ENCODE measurements around the gene DYNLT4. TPM values are rescaled to one million over a fixed set of nuclear protein-coding genes. Genes with fewer than 3 reads are reported as not detected.

Gene DYNLT4
- total and polyA plus RNA-seq, 2 of the 13 experiments (the other 11 are each of a cell fraction or from before 2014, with no cell fraction given): 0.77 TPM; not detected in 1

GRCh38 chr1:44799770-44800584 is 7.2 kb downstream of the DYNLT4 start, which contains the start of gene PLK3 (continued):
- no peak for TF ChIP-seq ZNF646 (CRISPR knock-in tag; IDR thresholded peaks at IDR 0.05)
- peak; percentile 89 for TF ChIP-seq SIX4 (CRISPR knock-in tag; IDR thresholded peaks at IDR 0.05)
- TF ChIP-seq FOXK2 (IDR thresholded peaks at IDR 0.05): peak; percentile 30; the same call in 1 of the 2 replicates
- TF ChIP-seq ZNF30 (CRISPR knock-in tag; IDR thresholded peaks at IDR 0.05): no peak
- TF ChIP-seq ZNF101 (CRISPR knock-in tag; IDR thresholded peaks at IDR 0.05; ENCODE audit: borderline replicate concordance, low read depth): no peak
- TF ChIP-seq NFE2L1 (CRISPR knock-in tag; IDR thresholded peaks at IDR 0.05; ENCODE audit: borderline replicate concordance): 0 out of 2 replicates have a peak, but pooled peaks have one; percentile 22
- TF ChIP-seq E2F5 (CRISPR knock-in tag; conservative IDR thresholded peaks at IDR 0.05): no peak; the same call in 1 of the 2 replicates
- TF ChIP-seq, protein P1, sequence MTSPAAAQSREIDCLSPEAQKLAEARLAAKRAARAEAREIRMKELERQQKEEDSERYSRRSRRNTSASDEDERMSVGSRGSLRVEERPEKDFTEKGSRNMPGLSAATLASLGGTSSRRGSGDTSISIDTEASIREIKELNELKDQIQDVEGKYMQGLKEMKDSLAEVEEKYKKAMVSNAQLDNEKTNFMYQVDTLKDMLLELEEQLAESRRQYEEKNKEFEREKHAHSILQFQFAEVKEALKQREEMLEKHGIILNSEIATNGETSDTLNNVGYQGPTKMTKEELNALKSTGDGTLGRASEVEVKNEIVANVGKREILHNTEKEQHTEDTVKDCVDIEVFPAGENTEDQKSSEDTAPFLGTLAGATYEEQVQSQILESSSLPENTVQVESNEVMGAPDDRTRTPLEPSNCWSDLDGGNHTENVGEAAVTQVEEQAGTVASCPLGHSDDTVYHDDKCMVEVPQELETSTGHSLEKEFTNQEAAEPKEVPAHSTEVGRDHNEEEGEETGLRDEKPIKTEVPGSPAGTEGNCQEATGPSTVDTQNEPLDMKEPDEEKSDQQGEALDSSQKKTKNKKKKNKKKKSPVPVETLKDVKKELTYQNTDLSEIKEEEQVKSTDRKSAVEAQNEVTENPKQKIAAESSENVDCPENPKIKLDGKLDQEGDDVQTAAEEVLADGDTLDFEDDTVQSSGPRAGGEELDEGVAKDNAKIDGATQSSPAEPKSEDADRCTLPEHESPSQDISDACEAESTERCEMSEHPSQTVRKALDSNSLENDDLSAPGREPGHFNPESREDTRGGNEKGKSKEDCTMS (CRISPR knock-in tag; conservative IDR thresholded peaks at IDR 0.05): no peak
- peak; percentile 63 for TF ChIP-seq MED1 (CRISPR knock-in tag; IDR thresholded peaks at IDR 0.05)
- peak; percentile 99 for TF ChIP-seq RBFOX2 (IDR thresholded peaks at IDR 0.05; ENCODE audit: low read depth, low read length)
- TF ChIP-seq ZBTB7A (CRISPR knock-in tag; IDR thresholded peaks at IDR 0.05): 0 out of 2 replicates have a peak, but pooled peaks have one; percentile 29
- TF ChIP-seq HMGXB4 (CRISPR knock-in tag; IDR thresholded peaks at IDR 0.05; ENCODE audit: borderline replicate concordance in 1 of 2, low read depth in 1 of 2): peak; percentile 94
- TF ChIP-seq, protein P2, sequence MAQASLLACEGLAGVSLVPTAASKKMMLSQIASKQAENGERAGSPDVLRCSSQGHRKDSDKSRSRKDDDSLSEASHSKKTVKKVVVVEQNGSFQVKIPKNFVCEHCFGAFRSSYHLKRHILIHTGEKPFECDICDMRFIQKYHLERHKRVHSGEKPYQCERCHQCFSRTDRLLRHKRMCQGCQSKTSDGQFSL (CRISPR knock-in tag; IDR thresholded peaks at IDR 0.05): no peak
- TF ChIP-seq, protein P3, sequence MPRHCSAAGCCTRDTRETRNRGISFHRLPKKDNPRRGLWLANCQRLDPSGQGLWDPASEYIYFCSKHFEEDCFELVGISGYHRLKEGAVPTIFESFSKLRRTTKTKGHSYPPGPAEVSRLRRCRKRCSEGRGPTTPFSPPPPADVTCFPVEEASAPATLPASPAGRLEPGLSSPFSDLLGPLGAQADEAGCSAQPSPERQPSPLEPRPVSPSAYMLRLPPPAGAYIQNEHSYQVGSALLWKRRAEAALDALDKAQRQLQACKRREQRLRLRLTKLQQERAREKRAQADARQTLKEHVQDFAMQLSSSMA (CRISPR knock-in tag; IDR thresholded peaks at IDR 0.05): 0 out of 2 replicates have a peak, but pooled peaks have one; percentile 20
- TF ChIP-seq NKX3-1 (CRISPR knock-in tag; IDR thresholded peaks at IDR 0.05): no peak
